ENCODE results near the gene CCNH. TPM values are rescaled to one million over a fixed set of nuclear protein-coding genes. Genes with fewer than 3 reads are reported as not detected.

CCNH gene
- total RNA-seq, 1 experiment from 2014 or later: 63.2 TPM

- no peak overlapping the region for H3K9ac ChIP-seq (ENCODE audit: low read length)
- no peaks in the 10 kb centered on the region for H4K20me1 ChIP-seq (ENCODE audit: insufficient read depth)
- no peak overlapping the region for H3K4me2 ChIP-seq (ENCODE audit: low read length)
- H3K9me3 ChIP-seq (ENCODE audit: control insufficient read depth in 1 of 2, insufficient read depth in 1 of 2, low read depth in 1 of 2, low read length in 2 of 2): no peaks in the 10 kb centered on the region
- H3K36me3 ChIP-seq (ENCODE audit: control insufficient read depth in 1 of 2, insufficient read depth in 2 of 2, low read length in 2 of 2): peaks cover 80 to 84% of the 10 kb centered on the region in 2 experiments
- ChIA-PET POLR2A (no interaction called here), CTCF (no interaction called here), RAD21 (ENCODE audit: low non-redundant PET in 1 of 2, low total read pairs in 2 of 2, uncharacterized antibody in 2 of 2, unreplicated experiment in 2 of 2) (no interaction called here)
- H3K79me2 ChIP-seq (ENCODE audit: insufficient read depth, low read length): peaks cover 75% of the 10 kb centered on the region
- H3K4me1 ChIP-seq (ENCODE audit: control insufficient read depth in 1 of 2, insufficient read depth in 2 of 2, low read length in 2 of 2): no peaks in the 10 kb centered on the region
- H2AFZ ChIP-seq (ENCODE audit: low read depth, low read length, poor library complexity, severe bottlenecking): no peak overlapping the region
- BruUV-seq (replicated peaks): no TSS peak
- no peaks in the 10 kb centered on the region for H3K9me2 ChIP-seq (ENCODE audit: insufficient read depth)
- DNase-seq (ENCODE audit: low read depth, low spot score) (no peak), ATAC-seq (no peak)
- no peak overlapping the region for H3K27ac ChIP-seq (ENCODE audit: low read depth, low read length)
- intact Hi-C loops (cut with micrococcal nuclease): no loop called here
- no peak overlapping the region for H3K4me3 ChIP-seq (replicated peaks in 1 of 2; ENCODE audit: low read depth in 1 of 2, low read length in 2 of 2)
- no peaks in the 10 kb centered on the region for H3K27me3 ChIP-seq (ENCODE audit: insufficient read depth, low read length)
- TF ChIP-seq EGR1 (IDR thresholded peaks at IDR 0.05; ENCODE audit: low read depth) (no peak), EZH2phosphoT487 (IDR thresholded peaks at IDR 0.05; ENCODE audit: borderline replicate concordance) (no peak), REST (IDR thresholded peaks at IDR 0.05; ENCODE audit: low read depth) (no peak), ZNF274 (IDR thresholded peaks at IDR 0.05; ENCODE audit: low read depth, low read length) (no peak), POLR2A (IDR thresholded peaks at IDR 0.05; ENCODE audit: borderline replicate concordance, extremely low read depth, insufficient read depth, insufficient read length) (no peak), TCF7L2 (IDR thresholded peaks at IDR 0.05; ENCODE audit: borderline replicate concordance, extremely low read depth, insufficient read depth, insufficient read length) (no peak), CTCF (IDR thresholded peaks at IDR 0.05 in 2 of 3, conservative IDR thresholded peaks at IDR 0.05 in 1 of 3; ENCODE audit: borderline replicate concordance in 1 of 3, insufficient read depth in 1 of 3, low read depth in 2 of 3, low read length in 2 of 3) (no peak), ELF1 (IDR thresholded peaks at IDR 0.05; ENCODE audit: borderline replicate concordance, low read depth) (no peak), ZFX (IDR thresholded peaks at IDR 0.05) (no peak), POLR2AphosphoS5 (IDR thresholded peaks at IDR 0.05; ENCODE audit: low read depth, low read length) (no peak), RAD21 (IDR thresholded peaks at IDR 0.05; ENCODE audit: low read depth) (no peak), JUND (IDR thresholded peaks at IDR 0.05) (no peak), EZH2 (IDR thresholded peaks at IDR 0.05) (no peak), YY1 (IDR thresholded peaks at IDR 0.05; ENCODE audit: extremely low read depth, insufficient replicate concordance, low read depth, low read length) (no peak), ATF3 (IDR thresholded peaks at IDR 0.05) (no peak), CEBPB (IDR thresholded peaks at IDR 0.05; ENCODE audit: low read depth) (no peak)
Observed at GRCh38 chr5:87403899-87404298, 8.8 kb downstream of the CCNH start.

All from HCT116 (cell line).